GM18520 (cell line): Measurements from ENCODE around the gene KIF18B.

Source experiments
- ATAC-seq: cut with Tn5 transposase; IDR thresholded peaks from one replicate; pipeline ENCODE4 v1.9.1; 2021; ENCODE audit not compliant: unreplicated experiment

The KIF18B gene

DNA sequence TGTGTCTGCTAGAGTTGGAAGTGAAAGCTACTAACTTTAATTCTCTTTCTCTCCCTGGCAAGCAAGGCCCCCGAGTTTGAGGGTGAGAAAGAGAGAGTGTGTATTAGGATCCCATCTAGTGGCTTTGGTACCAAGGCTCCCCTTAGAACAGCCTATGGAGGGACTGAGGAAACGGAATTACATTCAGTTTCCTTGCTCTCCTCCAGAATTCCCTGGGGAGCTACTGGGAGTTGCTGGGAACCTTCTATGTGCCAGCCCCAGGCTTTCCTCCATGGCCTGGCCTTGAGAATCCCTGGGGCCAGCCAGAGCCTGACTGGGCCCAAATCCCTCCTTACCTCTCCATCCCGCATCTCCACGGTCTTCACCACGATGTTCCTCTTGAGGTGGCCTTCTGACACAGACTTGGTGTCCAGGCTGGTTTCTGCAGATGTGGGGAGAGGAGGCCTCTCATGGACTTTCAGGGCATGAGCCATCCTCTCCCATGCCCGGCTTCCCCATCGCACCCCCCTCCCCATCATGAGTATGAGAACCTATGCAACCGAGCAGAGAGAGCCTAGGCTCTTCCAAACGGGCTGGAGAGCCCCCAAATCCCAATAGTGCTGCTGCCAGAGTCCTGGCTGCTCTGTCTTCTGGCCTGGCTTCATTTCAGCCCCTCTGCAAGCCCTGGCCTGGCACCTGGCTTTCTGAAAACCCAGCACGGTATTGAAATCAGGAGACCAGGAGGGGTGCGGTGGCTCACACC lies 39.7 kb downstream of the KIF18B start:
- ATAC-seq: no peak

DNA sequence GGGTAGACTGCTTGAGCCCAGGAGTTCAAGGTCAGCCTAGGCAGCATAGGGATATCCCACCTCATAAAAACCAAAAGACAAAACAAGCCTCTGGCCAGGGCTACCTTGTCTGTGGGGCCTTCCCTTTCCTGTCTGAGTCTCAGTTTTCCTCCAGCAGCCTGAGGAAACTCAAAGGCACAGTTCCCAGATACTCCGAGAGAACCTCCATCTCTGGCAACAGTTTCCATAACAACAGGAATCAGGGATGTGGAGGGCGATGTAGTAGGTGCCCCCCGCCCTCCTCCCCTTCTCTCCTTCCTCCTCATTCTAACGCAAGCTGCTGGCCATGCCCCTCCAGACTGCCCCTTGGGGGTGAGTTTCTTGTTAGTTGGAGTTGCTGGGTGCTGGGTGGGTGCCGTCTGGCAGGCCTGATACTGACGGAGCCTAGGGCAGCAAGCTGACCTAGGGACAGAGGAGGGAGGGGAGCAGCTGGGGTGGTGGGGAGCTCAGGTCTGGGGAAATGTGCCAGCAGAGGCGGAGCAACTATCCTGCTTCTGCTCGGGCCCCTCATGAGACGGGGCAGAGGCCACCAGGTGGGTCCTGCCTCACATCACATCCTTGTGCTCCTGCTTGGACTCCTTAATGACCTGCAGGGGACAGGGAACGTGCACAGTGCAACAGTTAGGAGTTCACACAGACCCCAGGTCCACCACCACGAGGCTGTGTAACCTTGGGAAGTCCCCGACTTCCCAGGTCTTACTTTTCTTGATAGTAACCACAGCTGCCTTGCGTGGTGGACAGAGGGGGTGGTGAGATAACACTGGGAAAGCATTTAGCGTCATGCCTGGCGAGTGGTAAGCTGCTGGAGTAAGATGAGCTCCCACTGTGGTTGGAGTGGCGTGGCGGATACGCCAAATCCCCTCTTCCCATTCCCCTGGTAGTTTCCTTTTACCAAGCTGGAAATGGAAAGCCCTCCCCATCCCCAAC lies 40.5 kb downstream of the KIF18B start:
- ATAC-seq: no peak

DNA sequence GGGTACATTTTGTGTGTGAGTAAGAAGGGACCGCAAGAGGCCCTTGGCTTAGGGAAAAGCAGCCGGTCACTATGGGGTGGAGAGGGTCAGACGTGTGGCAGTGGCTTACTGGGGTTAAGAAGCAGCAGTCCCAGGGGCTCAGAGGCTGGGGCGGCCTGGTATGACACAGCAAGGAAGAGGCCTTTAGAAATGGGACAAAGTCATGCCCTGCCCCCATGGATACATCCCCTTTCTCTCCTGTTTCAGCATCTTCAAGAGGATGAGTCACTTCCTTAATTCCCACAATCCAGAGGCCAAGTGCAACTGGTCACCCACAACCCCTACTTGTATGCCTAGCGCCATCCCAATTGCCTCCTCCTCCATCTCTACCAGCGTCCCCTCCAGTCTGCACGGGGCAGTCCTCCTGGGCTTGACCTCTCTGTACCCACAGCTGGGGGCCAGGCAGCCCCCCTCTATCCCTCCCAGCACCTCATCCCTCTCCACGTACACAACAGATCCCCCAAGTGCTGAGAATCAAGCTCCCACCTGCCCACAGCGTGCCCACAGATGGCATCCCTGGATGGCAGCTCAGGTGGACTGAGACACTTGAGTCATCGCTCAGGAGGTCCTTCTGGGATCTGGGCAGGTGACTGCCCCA lies 41.4 kb downstream of the KIF18B start:
- no peak for ATAC-seq

DNA sequence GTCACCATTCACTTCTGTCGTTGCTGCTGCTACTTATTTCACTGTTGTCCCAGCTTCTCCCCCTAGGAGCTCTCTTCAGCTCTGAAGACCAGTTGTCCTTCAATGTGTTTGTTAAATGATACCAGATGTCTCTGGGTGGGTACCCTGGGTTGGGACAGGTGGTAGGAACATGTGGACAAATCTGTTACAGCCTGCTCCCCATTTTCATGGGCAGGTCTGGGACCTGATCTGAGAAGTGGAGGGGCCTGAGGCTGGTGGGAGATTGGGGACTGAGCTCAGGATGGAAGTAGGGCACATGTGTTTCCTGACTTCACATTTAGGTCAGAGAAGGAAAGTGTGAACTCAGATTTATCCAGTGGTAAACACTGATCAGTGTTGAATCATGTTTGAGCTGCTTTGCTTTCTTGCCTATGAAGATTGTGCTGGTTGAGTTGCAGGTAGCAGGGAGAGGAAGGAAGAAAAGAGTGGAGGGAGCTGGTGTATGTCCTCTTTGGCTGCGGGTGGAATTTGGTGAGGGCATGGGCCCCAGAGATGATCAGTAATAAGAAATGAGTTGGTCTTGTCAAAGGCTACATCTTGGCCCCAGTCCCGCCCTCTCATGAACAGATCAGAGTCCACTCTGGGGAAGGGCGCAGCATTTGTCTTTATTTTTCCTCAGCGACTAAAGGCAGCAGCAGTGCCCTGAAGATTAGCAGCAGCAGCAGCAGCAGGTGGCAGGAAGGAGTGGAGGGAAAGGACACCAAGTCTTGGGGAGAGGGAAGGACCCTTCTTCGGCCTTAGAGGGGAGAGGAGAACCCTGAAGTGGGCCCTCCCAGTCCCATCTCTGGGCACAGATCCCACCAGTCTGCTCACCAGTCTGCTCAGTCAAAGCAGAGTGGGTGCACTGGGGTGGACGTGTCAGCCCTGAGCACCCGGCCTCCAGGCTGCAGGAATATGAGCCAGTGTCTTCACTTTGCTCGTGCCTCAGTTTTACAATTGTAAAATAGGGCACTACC lies 42.3 kb downstream of the KIF18B start:
- no peak for ATAC-seq

DNA sequence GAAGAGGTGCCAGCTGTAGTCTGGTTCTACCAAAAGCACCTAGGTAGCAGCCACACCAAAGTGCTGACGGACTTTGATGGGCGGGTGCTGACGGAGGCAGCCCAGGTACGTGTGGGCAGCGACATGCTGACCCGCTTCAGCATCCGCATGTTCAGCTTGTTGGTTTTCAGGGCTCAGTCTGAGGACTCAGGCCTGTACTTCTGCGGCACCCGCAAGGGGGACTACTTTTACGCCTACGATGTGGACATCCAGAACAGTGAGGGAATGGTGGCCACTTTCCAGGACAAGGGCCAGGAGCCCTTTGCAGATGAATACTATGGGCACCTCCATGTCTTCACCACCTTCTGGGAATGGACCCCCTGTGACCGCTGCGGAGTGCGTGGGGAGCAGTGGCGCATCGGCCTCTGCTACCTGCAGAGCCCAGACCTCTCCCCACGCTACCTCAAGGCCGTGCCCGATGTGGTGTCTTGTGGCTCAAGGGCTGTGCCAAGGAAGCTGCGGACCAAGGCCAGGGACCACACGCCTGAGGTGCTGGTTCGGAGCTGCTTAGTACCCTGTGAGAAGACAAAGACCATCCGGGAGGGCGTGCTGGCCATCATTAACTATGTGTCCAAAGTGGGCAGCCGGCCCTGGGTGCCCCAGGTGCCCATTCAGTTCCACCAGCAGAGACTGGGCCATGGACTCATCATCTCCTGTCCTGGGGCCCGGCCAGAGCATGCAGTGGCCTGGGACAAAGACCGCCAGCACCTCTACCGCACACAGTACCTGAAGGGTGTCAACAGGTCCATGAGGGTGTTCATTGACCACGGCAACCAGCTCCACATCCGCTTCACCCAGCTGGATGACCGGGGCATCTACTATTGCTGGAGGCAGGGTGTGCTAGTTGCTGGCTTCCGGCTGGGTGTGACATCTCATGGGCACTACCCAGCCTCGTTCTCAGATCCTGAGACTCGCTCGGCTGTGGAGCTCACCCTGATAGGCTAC lies 43.3 kb downstream of the KIF18B start:
- ATAC-seq: no peak

DNA sequence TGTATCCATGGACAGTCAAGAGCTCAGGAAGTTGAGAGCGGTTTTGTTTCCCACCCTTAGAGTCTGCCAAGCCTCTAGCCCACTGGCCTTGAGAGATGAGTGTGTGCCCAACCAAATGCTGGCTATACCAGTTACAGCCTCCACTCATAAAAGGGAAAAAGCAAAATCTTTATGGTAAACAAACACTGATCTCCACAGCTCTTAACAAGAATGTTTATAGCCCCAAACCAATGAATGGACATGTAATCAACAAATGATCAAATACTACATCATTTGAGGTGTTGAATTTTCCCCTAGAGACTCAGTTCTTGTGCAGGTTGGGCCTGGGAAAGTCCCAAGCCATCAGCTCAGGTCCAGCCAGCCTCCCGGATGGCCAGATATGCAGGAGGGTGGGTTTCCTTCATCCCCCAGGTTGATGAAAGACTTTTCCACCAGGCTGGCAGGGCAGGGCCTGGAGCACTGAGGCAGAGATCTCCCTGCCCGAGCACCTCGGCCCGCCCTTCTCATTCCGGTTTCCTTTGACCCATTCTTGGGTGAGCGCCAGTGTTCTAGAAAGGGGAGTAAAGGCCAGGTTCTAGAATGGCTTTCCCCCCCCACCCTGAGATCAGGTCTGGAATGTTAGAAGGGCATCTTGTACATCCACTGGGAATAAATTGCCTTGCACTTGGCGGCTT lies 44.4 kb downstream of the KIF18B start:
- ATAC-seq: no peak

DNA sequence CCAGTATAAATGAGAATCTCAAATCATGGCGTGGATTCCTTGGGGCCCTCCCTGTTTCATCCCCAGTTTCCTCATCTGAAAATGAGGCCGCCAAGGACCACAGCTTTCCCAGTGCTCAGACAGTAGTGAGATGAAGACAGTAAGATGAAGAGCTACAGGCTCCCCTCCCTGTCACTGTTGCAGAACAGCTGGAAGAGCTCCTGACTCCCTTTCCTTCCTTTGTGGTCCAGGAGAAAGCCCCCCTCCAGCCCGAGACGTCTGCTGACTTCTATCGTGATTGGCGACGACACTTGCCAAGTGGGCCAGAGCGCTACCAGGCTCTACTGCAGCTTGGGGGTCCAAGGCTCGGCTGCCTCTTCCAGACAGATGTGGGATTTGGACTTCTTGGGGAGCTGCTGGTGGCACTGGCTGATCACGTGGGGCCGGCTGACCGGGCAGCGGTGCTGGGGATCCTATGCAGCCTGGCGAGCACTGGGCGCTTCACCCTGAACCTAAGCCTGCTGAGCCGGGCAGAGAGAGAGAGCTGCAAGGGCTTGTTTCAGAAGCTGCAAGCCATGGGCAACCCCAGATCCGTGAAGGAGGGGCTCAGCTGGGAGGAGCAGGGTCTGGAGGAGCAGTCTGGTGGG lies 45.3 kb downstream of the KIF18B start:
- no peak for ATAC-seq

DNA sequence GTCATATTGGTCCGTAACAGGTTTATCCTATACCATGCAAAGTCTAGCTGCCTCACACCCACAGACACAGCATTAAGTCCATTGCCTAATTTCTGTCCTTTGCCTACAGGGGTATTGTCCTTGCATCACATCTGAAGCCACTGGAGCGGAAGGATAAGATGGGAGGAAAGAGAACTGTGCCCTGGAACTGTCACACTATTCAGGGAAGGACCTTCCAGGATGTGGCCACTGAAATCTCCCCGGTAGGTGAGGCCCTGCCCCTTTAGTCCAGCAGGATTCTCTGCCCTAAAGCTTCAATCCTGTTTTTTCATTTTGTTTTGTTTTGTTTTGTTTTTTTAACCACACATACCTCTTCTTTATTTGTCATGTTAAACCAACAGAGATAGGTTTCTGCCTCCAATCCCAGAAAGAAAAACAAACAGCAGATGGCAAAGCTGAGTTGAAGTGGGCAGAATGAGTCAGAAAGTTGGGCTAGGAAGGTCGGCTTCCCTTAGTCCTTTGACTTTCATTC lies 46.1 kb downstream of the KIF18B start:
- no peak for ATAC-seq

DNA sequence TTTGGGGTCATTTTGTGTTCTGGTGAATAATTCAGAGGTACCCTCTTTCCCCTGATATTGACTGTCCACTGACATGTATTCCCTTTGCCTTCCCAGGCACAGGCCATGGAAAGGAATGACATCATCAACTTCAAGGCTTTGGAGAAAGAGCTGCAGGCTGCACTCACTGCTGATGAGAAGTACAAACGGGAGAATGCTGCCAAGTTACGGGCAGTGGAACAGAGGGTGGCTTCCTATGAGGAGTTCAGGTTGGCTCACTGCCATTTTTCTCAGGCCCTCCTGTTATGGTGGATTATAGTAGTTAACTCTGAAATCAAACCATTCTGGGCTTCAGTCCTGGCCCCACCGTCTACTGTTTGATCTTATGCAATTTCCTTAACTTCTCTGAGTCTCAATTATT lies 46.7 kb downstream of the KIF18B start:
- ATAC-seq: no peak

DNA sequence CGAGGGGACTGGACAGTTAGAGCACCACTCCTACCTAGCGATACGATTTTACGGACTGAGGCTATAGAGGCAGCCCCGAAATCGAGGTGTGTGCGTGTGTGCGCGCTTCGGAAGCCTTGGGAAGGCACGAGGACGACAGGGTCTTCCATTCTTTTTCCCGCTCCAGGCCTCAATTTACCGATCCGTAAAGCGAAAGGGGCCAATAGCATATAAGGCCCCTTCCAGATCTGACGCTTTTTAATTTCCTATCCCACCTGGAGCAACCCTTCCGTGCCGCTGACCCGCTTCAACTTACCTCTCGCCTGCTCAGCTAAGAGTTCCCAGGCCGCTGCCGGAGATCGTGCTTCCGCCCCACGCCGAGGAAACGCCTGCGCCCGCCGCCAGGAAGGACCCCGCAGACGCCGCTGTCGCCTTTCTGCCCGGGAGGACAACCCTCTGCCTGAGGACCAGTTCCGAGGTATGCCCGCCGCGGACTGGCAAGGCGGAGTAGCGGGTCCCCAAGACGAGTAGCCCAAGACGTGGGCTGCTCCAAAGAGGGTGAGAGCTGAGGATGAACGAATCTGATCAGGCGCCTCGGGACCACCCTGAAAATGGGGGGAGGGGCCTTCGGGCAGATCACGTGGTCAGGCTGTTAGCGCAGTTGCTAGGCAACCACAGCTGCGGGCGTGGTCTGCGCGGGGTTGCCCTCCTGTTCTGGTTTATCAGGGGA lies 48.3 kb downstream of the KIF18B start, which contains the start of gene EFTUD2:
Gene EFTUD2 (minus strand): TSS at position 372 of the 709 bp plus-strand sequence. CDS start 4,924 bp downstream, outside the sequence.
- peak; percentile 45 for ATAC-seq

DNA sequence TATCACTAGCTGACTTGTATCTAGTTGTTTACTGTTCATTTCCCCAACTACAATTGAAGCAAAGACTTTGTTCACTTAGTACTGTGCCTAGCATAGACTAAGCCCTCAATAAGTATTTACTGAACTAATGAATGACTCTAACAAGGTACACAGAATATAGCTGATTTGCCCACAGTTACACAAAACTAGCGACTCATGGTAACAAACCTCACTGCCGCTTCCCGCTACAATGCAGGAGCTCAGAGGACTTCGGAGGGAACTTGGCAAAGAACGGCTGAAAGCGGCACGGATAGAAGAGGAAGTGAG lies 48.9 kb downstream of the KIF18B start:
- no peak for ATAC-seq

DNA sequence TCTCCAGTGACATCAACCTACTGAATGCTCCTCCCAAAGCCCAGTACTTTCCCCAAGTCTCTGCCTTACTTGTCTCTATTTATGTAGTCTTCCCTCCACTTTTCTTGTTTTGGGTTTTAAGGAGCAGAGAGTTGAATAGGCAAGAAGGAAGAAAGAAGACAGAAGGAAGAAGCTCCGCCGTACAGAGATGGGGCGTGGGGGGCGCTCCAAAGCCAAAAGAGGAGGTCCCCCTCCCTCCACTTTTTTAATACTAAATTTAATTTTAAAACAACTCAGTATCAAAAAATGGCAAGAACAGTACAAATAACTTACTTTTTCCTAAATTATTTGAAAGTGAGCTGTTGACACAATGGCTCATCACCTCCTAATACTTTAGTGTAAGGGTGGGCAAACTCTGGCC lies 52.9 kb downstream of the KIF18B start:
- no peak for ATAC-seq

DNA sequence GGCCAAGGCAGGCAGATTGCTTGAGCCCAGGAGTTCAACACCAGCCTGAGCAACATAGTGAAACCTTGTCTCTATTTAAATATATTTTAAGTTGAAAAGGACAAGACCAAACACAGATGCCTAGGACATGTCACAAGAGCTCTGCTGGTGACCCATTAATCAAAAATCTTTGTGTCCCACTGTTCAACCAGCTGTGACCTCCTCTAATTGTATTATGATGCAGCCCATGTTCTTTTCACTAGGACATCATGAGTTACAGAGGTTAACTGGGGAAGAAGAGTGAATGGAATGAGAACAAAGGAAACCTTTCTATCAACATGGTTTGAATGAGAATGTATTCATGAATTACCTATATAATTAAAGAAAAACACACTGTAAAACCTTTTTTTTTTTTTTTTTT lies 55.3 kb downstream of the KIF18B start:
- ATAC-seq: no peak

DNA sequence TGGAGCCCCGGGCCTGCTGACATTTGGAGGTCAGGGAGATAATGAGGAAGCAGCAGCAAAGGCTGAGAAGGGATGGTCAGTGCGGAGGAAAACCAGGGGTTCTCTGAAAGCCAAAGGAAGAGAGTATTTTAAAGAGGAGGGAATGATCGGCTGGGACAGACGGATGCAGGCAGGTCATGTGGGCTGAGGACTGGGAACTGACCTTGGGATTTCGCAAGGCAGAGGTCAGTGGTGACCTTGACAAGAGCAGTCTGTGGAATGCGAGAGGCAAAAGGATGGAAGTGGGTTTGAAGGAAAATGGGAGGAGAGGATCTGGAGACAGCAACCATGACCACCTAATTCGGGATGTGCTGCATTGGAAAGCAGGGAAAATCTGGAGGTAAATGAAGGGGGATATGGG lies 58.6 kb downstream of the KIF18B start:
- ATAC-seq: no peak

DNA sequence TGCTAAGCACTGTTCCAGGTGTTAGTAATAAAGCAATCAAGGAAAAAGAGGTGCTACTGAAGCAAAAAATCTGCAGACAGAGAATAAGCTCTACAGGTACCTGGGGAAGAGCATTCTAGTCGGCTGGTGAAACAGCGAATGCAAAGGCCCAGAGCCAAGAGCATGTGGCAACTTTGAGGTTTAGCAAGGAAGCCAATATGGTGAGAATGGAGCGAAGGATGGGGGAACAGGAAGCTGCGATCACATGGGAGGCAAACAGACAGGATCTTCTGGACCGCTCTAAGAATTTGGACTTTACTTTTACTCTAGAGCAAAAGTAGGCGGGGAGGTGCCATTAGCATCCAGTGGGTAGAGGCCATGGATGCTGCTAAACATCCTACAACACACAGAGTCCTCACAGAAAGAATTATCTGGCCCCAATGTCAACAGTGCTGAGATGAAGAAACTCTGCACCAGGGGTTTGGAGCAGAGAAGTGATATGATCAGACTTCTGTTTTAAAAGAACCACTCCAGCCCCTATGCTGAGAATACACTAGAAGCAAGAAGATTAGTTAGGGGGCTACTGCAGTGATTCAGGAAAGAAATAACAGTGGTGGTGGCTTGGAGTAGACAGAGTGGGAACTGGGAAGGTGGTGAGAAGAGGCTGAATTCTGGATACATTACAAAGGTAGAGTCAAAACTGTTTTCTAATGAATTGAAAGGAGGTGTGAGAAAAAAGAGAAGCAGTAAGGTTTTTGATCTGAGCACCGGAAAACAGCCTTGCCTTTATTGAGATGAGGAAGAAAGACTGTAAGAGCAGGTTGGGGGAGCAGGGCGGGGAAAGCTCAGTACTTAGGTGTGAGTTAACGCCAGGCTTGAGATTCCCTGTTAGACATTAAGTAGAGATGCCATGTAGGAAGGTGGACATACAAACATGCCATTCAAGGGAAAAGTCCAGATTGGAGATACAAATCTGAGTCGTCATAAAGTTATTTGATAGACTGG lies 59.3 kb downstream of the KIF18B start:
- no peak for ATAC-seq

DNA sequence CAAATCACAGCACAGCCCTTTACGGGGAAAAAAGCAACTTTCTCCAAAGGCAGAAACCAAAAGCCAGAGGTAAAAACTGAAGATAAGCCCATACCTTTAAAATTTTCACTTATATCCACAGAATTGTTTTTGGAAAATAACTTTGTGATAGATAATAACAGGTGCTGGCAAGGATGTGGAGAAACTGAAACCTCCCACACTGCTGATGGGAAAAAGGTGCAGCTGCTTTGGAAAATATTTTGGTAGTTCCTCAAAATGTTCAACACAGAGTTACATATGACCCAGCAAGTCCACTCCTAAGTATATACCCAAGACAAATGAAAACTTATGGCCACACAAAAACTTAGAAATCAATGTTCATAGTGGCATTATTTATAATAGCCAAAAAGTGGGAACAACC lies 60.6 kb downstream of the KIF18B start:
- ATAC-seq: no peak
